NCI-H82 treated with DMSO at 0.1 percent for 48 hours (cell line): ENCODE results near the gene ACSL5.
"Not testable (repeated sequence)": the region's sequence is repeated elsewhere in the genome, so short reads cannot be mapped to it uniquely, and the experiment has no call there.

Experiments
- DNase-seq: peaks from one replicate; lab custom pipeline; 2025; ENCODE audit not compliant: unreplicated experiment; lab: John Stamatoyannopoulos, UW

The ACSL5 gene

GRCh38 chr10:112374724-112375541, 1.0 kb downstream of the ACSL5 start:
- DNase-seq, result no peak

DNA sequence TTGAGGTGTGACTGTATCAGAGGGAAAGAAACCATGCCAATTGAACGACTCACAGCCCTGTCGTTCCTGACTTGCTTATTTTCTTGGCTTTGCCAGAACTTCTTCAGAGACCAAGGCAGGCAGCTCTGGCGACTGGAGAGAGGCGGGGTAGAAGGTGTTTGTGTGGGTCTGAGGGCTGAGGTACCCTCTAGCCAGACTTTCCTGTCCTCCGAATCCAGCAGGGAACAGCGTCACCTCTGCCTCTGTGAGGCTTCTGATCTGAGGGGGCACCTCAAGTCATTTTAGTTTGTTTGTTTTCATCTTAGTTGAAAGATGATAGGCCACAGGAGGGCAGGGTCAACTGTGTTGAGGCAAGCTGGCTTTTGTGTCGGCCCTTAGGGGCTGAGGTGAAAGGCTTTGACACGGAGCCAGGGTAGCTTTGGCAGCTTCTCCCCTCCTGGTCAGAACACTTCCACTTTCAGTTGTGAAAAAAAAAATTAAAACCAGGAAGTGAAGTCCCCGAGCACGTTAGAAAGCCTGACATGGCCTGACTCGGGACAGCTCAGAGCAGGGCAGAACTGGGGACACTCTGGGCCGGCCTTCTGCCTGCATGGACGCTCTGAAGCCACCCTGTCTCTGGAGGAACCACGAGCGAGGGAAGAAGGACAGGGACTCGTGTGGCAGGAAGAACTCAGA, 1.9 kb downstream of the ACSL5 start:
- DNase-seq, result no peak

- DNase-seq, result no peak
Measured at GRCh38 chr10:112376396-112376790, 2.5 kb downstream of the ACSL5 start.

GRCh38 chr10:112377116-112377515, 3.2 kb downstream of the ACSL5 start:
- DNase-seq, result not testable (repeated sequence)

- DNase-seq, result no peak
Measured at GRCh38 chr10:112379635-112380296, 5.8 kb downstream of the ACSL5 start.

- DNase-seq, result no peak
Measured at GRCh38 chr10:112382515-112383235, 8.8 kb downstream of the ACSL5 start.

DNA sequence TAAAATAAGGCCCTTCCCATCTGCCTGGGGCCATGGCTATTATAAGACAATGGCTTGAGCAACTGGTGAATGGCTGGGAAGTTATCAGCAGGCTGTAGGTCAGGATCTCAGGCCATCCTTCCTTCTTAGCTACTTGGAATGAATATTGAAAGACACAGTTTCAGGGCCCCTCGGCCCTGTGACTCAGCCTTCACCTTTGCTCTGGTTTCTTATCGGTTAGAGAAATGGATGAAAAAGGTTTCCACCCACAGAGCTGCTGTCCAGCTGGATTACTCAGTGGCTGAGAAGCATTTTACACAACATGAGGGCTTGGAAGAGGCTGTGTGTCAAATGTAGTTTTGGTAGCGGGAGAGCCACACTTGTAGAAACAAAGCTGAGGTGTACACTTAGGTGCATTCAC, 9.4 kb downstream of the ACSL5 start:
- no peak for DNase-seq

GRCh38 chr10:112384141-112384540, 10.2 kb downstream of the ACSL5 start:
- no peak for DNase-seq

- DNase-seq, result no peak
Measured at GRCh38 chr10:112385201-112385600, 11.3 kb downstream of the ACSL5 start.

- not testable (repeated sequence) for DNase-seq
Measured at GRCh38 chr10:112388056-112388455, 14.1 kb downstream of the ACSL5 start.

DNA sequence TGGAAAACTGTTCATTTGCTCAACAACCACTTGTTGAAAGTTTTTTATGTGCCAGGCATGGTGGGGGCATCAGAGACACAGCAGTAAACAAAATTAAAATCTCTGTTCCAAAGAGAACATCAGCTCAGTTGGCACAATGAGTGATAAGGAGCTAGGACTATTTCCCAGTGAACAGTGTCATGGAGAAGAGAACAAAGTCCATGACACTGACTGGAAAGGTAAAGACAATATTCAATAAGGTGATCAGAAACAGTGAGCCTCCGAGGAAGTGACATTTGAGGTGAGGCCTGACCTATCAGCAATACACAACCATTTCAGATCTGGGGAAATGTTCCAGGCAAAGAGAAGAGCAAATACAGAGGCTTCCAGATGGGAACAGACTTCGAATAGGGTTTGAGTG, 14.6 kb downstream of the ACSL5 start:
- DNase-seq, result no peak

DNA sequence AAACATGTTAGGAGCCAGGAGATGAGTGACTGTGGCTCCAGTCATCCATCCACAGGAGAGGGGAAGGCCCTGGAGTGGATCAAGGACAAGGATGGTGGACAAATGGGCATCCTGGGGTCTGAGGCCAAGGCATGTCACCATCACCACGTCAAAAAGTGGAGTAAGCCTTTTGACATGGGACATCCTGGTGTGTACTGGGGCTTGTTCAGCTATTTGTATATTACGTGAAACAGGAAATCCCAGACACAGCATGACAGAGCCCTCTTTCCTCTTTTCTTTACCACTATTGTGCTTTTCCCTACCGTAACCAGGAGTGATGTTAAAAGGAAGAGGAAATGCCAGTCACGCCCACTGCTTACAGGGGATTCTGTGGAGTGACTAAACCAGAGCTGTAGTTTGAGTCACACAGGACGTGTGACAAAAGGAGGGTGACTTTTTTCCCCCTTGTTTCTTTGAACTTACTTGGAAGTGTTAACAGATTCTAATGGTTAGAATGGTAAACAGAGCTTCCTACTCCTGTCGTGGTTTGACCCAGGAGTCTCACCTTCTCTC, 15.4 kb downstream of the ACSL5 start:
- DNase-seq, result no peak

DNA sequence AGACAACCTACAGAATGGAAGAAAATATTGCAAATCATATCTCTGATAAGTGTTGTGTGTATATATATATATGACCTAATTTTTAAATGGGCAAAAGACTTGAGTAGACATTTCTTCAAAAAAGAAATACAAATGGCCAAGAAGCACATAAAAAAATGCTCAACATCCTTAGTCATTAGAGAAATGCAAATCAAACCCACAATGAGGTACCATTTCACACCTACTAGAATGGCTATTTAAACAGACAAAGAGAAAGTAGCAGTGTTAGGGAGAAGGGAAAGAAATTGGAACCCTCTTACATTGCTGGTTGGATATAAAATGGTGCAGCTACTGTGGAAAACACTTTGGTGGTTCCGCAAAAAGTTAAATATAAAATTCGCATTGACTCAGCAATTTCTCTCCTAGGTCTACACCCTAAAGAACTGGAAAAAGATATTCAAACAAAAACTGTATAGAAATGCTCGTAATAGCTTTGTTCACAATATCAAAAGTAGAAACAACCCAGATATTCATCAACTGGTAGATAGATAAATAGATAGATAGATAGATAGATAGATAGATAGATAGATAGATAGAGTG, 16.3 kb downstream of the ACSL5 start:
- DNase-seq, result no peak

DNA sequence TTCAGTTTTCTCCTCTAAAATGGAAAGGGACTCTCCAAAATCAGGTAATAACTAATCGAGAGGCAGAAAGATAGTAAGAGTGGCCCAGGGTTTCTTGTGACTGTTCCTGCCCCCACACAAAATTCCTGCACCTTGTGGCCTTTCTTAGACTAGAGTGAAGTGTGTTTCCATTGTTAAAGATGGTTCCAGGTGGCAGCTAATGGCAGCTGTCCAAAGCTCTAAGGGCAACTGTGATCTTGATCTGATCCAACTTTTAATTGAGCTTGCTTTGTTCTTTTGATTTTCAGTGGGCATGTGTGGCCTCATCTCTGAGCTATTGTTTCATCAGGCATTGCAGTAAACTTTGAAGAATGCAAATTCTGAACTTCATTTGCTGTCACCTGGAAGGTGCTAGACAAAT, 19.4 kb downstream of the ACSL5 start:
- no peak for DNase-seq

DNA sequence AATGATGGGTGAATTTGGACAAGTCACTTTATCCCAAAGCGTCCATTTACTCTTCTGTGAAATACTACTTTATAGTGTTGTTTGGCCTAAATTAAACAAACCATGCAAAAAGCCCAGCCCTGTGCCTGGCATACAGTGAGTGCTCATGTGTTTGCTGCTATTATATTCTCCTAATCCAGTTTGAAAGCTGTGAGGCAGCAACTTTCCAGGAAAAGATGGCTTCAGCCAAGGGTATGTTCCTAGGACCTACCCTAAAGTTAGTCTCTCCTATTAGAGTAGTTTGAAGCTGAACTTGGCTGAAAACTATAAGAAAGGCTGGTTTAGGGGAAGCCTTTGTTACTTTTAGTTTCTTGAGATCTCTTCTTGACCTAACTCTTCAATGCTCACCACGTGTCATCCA, 19.9 kb downstream of the ACSL5 start:
- no peak for DNase-seq

DNA sequence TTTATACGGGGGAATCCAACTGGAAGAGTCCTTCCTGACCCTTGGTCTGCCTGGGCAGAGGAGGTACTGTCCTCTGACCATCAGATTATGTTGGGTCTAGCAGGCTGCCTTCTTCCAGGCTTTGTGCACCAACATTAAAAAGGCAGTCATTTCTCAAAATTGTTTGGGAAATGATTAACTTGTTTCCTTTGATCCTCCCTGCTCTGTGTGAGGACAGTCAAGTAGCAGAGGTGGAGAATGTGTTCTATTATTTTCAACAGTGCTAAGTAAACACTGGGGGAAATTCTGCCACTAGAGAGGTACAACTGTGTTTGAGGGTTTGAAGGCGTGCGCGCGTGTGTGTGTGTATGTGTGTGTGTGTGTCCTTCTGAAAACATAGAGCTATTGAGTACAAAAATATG, 20.6 kb downstream of the ACSL5 start:
- no peak for DNase-seq

DNA sequence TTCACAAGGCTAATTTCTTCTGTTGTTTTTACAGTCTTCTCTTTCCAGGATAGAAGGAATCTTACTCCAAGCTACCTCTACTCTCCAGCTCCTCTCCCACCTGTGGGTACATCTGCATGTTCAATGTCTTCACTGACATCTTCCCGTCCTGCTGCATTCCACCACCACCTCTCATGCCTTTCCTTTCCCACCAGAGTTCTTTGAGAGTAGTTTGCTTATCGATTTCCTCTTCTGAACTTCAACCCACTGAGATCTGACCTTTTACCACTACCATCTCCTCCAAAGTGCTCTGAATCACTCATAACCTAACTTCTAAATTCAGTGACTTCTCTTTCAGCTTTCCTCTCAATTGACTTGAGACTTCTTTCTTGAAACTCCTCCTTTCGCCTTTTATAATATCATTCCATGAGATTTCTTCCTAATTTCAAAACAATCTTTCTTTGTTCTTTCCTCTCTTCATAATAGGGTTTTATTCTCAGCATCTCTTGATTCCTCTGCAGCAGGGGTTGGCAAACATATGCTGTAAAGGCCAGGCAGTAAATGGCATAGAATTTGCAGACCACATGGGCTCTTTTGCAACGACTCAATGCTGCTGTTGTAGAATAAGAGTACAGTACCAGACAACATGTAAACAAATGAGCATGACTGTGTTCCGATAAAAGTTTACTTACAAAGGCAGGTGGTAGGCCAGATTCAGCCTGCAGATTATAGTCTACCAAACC, 22.1 kb downstream of the ACSL5 start:
- no peak for DNase-seq

- no peak for DNase-seq
Measured at GRCh38 chr10:112397592-112397991, 23.7 kb downstream of the ACSL5 start.

DNA sequence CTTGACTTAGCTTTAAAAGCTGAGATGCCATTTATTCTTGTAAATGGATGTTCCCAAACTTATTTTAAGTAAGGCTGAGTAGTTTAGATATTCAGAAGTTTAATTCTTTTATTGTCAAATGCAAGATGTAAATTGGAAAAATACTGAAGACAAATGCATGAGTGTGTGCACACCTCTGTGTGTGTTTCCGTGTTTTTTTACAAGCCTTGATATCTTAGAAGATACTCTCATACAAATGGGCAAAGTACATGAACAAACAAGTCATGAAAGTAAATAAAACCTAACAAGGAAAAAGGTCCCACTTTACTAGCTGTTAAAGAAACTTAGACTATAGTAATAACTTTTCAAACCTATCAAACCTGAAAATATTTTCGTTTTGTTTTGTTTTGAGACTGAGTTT, 29.0 kb downstream of the ACSL5 start:
- DNase-seq, result no peak

DNA sequence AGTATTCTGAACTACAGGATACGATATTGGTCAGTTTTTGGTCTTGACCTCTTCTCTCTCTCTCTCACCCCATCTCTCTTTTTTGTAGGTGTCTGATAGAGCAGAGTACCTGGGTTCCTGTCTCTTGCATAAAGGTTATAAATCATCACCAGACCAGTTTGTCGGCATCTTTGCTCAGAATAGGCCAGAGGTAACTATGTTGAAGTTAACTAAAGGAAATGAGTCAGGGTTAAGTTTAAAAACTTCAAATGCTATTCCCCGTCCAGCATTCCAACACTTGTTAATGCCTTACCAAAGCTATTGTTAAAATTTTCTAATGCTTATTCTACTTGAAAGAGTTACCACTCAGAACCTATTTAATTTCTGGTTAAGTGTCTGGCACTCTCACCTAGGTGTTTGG, 30.7 kb downstream of the ACSL5 start:
- no peak for DNase-seq
